Iris pigment epithelial cell (primary cell): Measurements from ENCODE around the gene GPR26.

Experiments used
- DNase-seq: peaks from one replicate; pipeline ENCODE4 v3.0.0-alpha.2; 2011; ENCODE audit warnings: low read depth

The GPR26 gene

GRCh38 chr10:123645615-123646014 lies 20.5 kb upstream of the GPR26 start:
- DNase-seq = no peak

GRCh38 chr10:123648595-123648994 lies 17.6 kb upstream of the GPR26 start:
- no peak for DNase-seq

GRCh38 chr10:123649676-123650075 lies 16.5 kb upstream of the GPR26 start:
- DNase-seq = no peak

- no peak for DNase-seq
Measured at GRCh38 chr10:123651421-123652047, 14.6 kb upstream of the GPR26 start.

- no peak for DNase-seq
Measured at GRCh38 chr10:123655751-123656150, 10.4 kb upstream of the GPR26 start.

GRCh38 chr10:123663522-123663921 lies 2.6 kb upstream of the GPR26 start:
- no peak for DNase-seq

GRCh38 chr10:123665491-123666286 lies 466 bp upstream of the GPR26 start:
- DNase-seq = no peak

- no peak for DNase-seq
Measured at GRCh38 chr10:123669886-123670285, 3.7 kb downstream of the GPR26 start.

GRCh38 chr10:123673198-123673597 lies 7.0 kb downstream of the GPR26 start:
- no peak for DNase-seq

GRCh38 chr10:123674741-123675140 lies 8.6 kb downstream of the GPR26 start:
- DNase-seq = no peak

GRCh38 chr10:123675811-123676210 lies 9.7 kb downstream of the GPR26 start:
- DNase-seq = no peak

GRCh38 chr10:123677556-123677955 lies 11.4 kb downstream of the GPR26 start:
- no peak for DNase-seq

GRCh38 chr10:123678376-123678775 lies 12.2 kb downstream of the GPR26 start:
- DNase-seq = no peak

GRCh38 chr10:123681285-123681684 lies 15.1 kb downstream of the GPR26 start:
- no peak for DNase-seq

- no peak for DNase-seq
Measured at GRCh38 chr10:123682477-123682876, 16.3 kb downstream of the GPR26 start.

- DNase-seq = no peak
Measured at GRCh38 chr10:123683459-123683858, 17.3 kb downstream of the GPR26 start.

GRCh38 chr10:123683865-123684264 lies 17.7 kb downstream of the GPR26 start:
- no peak for DNase-seq

GRCh38 chr10:123685260-123685659 lies 19.1 kb downstream of the GPR26 start:
- DNase-seq = no peak

GRCh38 chr10:123687758-123688157 lies 21.6 kb downstream of the GPR26 start:
- no peak for DNase-seq

- no peak for DNase-seq
Measured at GRCh38 chr10:123689880-123690279, 23.7 kb downstream of the GPR26 start.

GRCh38 chr10:123703195-123703790 lies 37.1 kb downstream of the GPR26 start:
- DNase-seq = no peak

GRCh38 chr10:123704076-123704475 lies 37.9 kb downstream of the GPR26 start:
- no peak for DNase-seq

- DNase-seq = no peak
Measured at GRCh38 chr10:123704812-123705211, 38.7 kb downstream of the GPR26 start.
